GM18498 (cell line): ENCODE results near the gene MAU2.
"Not testable (repeated sequence)": the region's sequence is repeated elsewhere in the genome, so short reads cannot be mapped to it uniquely, and the experiment has no call there.

Source experiments
- ATAC-seq: cut with Tn5 transposase; IDR thresholded peaks from one replicate; pipeline ENCODE4 v1.9.1; 2021; ENCODE audit warnings: mild to moderate bottlenecking, moderate library complexity; ENCODE audit not compliant: unreplicated experiment

The MAU2 gene

GRCh38 chr19:19343762-19344161, 23.1 kb downstream of the MAU2 start:
- no peak for ATAC-seq

DNA sequence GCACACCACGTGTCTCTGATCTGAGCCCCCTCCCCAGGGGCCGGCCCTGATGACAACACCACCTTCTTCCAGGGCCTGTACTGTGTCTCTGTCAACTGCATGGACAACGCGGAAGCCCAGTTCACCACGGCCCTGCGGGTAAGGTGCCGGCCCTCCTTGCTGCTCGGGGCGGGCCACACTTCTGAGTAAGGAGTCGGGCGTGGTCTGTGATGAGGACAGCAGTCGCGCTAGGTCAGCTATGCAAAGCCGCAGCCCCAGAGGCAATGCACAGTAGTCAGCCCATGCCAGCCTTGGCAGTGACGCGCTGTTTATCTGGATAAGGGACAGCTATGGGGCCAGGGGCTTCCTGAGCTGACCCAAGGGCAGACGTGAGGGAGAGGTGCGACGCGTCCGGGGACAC, 24.6 kb downstream of the MAU2 start:
- no peak for ATAC-seq

DNA sequence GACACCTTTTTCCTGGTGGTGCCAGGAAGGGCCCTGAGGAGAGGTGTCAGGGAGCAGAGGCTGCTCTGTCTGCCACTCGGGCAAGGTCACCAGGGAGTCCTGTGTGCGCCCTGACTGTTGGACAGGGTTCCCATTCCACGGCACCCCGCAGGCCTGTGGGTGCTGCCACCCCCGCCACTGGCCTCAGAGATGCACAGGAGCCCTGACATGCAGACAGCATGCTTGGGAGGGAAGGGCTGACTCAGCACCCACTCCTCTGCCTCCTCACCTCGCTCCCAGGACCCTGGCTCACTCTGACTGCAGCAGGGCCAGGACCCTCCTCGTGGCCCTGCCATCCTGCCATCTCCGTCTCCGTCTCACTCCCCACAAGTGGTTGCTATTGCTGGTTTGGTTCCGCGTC, 25.3 kb downstream of the MAU2 start:
- ATAC-seq, result no peak

DNA sequence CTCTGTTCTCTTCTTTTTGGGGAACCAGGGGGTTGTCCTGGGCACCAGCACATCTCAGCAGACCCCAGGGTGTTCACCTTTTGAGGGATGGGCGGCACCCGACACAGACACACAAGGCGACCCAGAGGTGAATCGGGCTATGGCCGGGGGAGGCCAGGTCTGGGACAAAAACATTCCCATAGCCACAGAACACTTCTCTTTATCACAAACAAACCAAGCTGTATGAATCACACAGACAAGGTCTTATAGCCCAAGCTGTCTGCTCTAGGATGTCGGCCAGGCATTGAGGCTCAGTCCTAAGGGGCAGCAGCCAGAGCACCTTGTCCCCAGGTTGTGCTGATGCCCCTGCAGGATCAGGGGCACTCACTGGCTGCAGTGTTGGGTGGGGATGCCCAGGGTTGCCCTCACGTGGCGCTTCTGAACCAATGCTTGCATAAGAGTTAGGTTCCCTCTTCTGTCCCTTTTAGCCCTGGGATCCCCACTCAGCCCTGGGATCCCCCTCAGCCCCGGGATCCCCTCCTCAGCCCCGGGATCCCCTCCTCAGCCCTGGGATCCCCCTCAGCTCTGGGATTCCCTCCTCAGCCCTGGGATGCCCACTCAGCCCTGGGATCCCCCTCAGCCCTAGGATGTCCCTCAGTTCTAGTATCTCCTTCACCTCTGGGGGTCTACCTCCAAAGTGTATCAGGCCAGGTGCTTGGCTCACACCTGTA, 26.9 kb downstream of the MAU2 start:
- no peak for ATAC-seq

GRCh38 chr19:19348266-19348665, 27.6 kb downstream of the MAU2 start:
- no peak for ATAC-seq

DNA sequence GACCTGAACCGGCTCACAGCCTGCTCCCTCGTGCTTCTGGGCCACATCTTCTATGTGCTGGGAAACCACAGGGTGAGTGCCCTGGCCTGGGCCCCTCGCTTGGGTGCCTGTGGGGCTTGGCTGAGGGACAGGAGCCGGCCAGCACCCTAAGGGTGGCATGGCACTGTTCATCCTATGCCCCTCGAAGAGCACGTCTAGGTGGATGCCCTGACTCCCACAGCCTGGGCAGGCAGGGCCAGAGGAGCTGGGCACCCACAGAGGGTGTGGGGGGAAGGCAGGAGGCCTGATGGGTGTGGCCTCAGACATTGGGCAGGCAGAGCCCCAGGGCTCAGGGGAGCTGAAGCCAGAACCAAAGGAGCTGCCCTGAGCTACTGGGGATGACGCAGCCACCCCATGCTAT, 28.7 kb downstream of the MAU2 start:
- ATAC-seq, result no peak

GRCh38 chr19:19350756-19351155, 30.1 kb downstream of the MAU2 start:
- not testable (repeated sequence) for ATAC-seq

- ATAC-seq, result no peak
Measured at GRCh38 chr19:19352823-19353222, 32.2 kb downstream of the MAU2 start.

GRCh38 chr19:19354007-19354406, 33.4 kb downstream of the MAU2 start:
- ATAC-seq, result no peak

DNA sequence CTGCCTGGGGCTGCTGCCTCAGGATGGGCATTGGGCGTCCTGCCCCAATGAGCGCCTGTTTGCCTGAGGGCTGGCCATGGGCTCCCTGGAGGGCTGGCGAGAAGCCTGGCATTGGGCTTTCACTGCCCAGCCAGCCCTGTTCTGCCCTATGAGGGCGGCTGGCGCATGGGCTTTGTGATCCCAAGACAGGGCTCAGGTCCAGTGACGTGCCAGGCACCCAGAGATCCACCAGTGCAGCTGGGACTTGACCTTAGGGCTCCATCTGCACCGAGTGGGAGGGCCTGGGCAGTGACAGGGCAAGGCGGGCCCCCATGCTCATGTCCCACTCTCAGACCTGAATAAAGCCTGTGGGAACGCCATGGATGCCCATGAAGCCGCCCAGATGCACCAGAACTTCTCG, 34.3 kb downstream of the MAU2 start:
- ATAC-seq, result no peak

DNA sequence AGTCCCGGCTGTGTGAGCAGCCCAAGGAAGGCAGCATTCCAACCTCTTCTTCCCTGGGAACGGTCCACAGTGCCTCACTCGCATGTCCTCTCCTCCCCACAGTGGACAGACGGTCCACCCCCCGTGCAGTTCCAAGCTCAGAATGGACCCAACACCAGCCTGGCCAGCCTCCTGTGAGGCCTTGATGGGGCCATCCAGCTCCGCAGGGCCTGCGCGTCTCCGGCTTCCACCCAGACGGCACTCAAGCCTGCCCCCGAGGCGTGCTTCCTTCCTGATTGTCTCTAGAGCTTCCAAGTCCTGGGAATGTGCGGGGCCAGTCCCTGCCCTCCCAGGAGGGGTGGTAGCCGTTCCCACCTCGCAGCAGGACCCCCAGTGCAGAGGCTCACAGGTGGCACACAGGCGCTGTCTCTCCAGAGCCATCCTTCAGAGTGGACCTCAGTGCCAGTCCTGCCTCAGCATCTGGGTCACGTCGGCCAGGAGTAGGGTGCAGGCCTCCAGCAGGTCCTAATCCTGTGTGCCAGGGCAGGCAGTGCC, 35.0 kb downstream of the MAU2 start:
- ATAC-seq, result no peak

DNA sequence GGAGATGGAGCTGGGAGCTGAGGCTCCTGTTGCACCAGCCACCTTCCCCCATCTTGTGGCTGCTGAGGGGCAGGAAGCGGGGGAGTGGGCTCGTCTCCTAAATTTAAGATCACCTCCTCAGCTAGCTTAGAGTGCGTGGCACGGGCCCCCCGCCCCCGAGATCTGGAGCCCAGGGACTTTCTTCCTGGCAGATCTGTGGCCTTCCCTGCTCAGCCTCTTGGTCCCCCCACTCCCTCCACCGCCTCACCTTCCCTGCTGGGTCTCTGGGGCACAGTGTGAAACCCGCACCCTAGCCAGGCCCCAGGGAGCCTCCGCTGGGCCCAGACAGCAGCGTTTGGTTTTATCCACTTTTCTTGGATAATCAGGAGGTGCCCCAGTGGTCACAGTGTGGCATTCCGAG, 35.9 kb downstream of the MAU2 start:
- no peak for ATAC-seq

- no peak for ATAC-seq
Measured at GRCh38 chr19:19356901-19357566, 36.4 kb downstream of the MAU2 start.

DNA sequence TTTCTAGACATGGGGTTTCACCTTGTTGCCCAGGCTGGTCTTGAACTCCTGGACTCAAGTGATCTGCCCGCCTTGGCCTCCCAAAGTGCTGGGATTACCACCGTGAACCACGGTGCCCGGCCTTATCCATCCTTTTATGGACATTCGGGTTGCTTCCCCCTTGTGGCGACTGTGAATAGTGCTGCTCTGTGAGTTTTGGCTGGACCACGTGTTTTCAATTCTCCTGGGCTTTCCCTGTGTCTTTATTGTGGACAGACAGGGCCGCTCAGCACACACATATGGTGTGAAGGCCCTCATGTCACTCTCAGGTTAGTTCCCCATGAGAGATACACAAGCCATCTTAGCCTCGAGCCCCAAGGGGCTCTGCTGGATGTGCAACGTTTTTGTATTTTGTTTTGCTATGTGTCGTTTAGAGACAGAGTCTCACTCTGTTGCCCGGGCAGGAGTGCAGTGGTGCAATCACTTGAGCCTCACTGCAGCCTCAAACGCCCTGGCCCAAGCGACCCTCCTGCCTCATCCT, 40.5 kb downstream of the MAU2 start:
- peak; percentile 63 for ATAC-seq

DNA sequence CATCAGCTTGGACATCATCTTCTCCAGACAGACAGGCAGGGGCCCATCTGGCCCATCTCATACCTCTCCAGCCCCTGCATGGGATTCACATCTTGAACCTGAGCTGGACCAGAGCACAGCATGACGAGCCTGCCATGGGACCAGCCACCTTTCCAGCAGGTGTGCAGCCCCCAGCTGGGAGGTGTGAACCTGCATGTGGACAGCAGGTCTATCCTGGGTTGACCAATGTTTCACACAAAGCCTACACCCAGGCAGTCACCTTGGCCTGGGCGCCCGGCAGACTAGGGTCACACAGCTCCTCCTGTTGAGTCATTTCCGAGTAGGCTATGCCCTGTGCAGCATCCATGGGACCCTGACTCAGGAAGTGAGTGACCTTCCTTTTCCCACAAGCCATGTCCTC, 41.4 kb downstream of the MAU2 start:
- ATAC-seq, result no peak

DNA sequence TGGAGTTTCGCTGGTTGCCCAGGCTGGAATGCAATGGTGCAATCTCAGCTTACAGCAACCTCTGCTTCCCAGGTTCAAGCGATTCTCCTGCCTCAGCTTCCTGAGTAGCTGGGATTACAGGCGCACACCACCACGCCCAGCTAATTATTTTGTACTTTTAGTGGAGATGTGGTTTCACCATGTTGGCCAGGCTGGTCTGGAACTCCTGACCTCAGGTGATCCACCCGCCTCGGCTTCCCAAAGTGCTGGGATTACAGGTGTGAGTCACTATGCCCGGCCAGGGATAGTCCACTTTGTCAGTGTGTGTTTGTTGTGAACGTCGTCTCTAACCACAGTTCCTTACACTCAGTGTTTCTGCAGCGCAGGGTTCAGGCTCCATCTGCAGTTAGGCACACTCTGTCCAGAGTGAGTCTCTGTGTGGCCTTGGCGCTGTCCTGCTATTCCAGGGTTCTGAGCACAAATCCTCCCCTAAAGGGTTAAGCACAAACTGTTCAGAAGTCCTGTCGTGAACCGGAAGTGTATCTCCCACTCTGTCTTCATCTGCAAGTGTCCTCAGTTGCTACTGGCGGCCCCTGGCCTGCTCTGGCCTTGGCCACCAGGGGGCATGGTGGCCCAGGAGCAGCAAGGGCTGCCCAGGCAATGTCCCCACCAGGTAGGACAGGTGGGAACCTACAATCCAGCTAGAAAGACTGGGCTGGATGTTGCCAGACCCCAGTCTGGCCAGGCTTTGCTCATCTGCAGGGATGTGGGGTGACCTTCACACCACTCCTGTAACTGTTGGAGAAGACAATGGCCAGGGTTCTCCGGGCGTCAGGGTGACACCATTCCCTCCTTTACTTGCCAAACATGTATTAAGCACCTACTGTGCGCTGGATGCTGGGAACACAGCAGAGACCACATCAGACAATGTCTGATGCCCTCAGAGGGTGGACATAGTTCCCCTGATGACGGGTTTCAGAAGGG, 46.1 kb downstream of the MAU2 start:
- ATAC-seq, result peak; percentile 70

DNA sequence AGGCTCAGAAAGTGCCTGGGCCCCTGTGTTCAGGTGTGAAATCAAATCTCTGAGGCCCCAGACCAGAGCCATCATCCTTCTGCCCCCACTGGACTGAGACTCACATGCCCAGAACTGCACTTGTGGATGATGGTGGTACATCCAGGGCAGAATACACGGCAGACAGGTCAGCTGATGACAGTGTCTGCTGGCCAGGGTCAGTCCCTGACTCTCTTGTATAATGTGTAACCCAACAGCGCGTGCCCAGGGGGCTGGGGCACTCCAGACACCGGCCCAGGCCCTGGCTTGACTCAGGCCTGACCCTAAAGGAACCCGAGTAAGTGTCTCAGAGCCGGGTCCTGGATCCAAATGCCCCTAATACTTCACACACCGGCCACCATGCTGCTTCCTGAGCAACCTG, 47.5 kb downstream of the MAU2 start:
- ATAC-seq, result no peak

DNA sequence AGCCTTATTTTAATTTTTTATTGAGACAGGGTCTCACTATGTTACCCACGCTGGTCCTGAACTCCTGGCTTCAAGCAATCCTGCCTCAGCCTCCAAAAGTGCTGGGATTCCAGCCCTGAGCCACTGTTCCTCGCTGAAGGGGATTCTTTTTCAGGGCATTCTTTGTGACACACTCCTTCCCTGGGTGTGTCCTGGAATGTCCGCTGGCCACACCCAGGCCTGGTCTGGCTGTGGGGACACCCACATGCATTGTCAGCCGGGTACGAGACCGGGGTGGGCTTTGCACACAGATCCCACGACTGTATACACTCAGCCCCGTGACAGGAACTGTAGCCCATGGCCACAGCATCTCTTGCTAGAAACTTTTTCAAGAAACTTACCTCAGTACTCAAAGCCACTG, 50.4 kb downstream of the MAU2 start:
- ATAC-seq, result no peak

- ATAC-seq, result peak; percentile 88
Measured at GRCh38 chr19:19372656-19373416, 52.2 kb downstream of the MAU2 start.

- ATAC-seq, result no peak
Measured at GRCh38 chr19:19379527-19379926, 58.9 kb downstream of the MAU2 start.
